GM12865 (cell line): Measurements from ENCODE around the gene PTCH2.

Experiments used
- DNase-seq: peaks from one replicate; pipeline ENCODE4 v3.0.0; 2010; ENCODE audit warnings: low read depth
- H3K4me3 ChIP-seq: 2 replicates; pipeline ENCODE4 v1.5.1; 2011; ENCODE audit warnings: mild to moderate bottlenecking, low read depth, low read length, control low read depth
- TF ChIP-seq, protein P1 (sequence below): IDR thresholded peaks from 2 replicates; pipeline ENCODE4 v1.5.1; 2011; ENCODE audit warnings: low read length, control low read depth, low read depth, inconsistent platforms; ENCODE audit not compliant: insufficient read depth; ENCODE audit errors: missing control alignments

PTCH2 gene

GRCh38 chr1:44822981-44823451, 20.0 kb downstream of the PTCH2 start:
- DNase-seq: no peak
- TF ChIP-seq, protein P1, sequence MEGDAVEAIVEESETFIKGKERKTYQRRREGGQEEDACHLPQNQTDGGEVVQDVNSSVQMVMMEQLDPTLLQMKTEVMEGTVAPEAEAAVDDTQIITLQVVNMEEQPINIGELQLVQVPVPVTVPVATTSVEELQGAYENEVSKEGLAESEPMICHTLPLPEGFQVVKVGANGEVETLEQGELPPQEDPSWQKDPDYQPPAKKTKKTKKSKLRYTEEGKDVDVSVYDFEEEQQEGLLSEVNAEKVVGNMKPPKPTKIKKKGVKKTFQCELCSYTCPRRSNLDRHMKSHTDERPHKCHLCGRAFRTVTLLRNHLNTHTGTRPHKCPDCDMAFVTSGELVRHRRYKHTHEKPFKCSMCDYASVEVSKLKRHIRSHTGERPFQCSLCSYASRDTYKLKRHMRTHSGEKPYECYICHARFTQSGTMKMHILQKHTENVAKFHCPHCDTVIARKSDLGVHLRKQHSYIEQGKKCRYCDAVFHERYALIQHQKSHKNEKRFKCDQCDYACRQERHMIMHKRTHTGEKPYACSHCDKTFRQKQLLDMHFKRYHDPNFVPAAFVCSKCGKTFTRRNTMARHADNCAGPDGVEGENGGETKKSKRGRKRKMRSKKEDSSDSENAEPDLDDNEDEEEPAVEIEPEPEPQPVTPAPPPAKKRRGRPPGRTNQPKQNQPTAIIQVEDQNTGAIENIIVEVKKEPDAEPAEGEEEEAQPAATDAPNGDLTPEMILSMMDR: no peak
- H3K4me3 ChIP-seq: no peak overlapping the region

- no peak overlapping the region for H3K4me3 ChIP-seq
- no peak for DNase-seq
- TF ChIP-seq, protein P1: no peak
Observed at GRCh38 chr1:44822131-44822701, 20.8 kb downstream of the PTCH2 start.

GRCh38 chr1:44821240-44821715, 21.8 kb downstream of the PTCH2 start:
- TF ChIP-seq, protein P1: no peak
- DNase-seq: no peak
- H3K4me3 ChIP-seq: no peak overlapping the region

DNA sequence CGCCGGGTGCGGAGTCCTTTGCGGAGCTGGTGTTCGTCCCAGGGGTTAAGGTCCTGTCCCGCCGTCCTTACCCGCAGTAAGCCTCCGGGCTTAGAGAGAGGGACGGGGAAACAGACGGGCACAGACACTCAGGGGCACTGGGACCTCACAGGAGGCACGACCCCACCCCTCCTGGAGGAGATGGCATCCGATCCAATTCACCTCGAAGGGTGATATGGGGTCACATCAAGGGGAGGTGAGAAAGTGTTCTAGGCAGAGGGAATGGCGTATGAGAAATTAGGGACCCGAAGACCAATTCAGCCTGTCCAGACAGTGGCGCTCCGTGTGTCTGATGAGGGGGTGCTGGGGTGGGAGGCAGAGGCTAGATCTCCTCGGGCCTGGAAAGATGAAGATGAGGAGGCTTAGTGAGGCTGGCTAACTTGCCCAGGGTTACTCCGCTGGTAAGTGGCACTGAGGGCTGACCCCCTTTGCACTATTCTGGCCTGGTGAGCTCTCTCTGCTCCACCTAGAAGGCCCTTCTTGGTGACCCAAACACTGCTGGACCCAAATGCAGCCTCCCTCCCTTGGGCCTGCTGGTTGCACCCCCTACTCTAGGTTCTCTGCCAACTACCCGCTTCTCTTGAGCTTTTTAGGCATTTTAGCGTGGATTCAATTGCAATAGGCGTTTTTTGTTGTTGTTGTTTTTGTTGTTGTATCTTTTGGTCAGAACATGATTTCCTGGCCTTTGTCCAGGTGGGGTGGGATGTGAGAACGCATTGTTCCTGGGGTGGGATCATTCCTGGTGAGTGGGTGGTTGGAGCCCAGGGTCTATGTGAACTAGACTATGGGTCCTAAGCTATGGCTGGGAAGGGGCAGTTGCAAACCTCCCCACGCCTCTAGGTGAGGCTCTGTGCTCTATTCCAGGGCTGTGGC, 22.5 kb downstream of the PTCH2 start:
- H3K4me3 ChIP-seq: peak overlapping the region; percentile 62
- TF ChIP-seq, protein P1: no peak
- no peak for DNase-seq

DNA sequence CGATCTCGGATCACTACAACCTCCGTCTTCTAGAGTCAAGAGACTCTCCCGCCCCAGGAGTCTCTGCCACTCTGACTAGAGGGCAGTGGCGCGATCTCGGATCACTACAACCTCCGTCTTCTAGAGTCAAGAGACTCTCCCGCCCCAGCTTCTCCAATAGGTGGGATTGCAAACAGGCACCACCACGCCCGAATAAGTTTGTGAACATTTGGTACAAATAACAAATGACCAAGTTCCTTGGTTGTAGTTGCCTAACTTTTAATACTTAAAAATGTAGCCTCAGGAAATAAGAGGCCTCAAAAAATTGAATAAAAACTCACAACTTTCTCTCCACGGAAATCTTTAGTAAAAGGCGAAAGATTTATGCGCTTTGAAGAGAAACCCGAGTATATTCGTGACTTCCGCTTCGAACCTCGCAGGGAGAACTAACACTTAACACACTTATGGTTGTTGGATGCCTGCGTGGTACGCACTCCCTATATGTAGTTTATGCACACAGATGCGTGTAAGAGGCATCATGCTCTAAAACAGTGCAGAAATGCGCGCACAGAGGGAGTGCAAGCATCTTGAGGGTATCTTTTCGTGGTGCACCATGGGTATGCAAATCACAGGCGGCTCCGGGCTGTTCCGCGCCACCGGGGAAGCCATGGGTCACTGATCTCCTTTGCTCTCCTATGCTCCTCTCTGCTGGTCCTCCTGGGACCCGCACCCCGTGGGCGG, 23.3 kb downstream of the PTCH2 start:
- peak; percentile 97 for DNase-seq
- TF ChIP-seq, protein P1: peak; percentile 8
- H3K4me3 ChIP-seq: peak overlapping the region; percentile 62

GRCh38 chr1:44819196-44819607, 23.9 kb downstream of the PTCH2 start:
- TF ChIP-seq, protein P1: no peak
- no peak for DNase-seq
- H3K4me3 ChIP-seq: peak overlapping the region; percentile 62
